ENCODE data around the gene UMOD.

The UMOD gene

DNA sequence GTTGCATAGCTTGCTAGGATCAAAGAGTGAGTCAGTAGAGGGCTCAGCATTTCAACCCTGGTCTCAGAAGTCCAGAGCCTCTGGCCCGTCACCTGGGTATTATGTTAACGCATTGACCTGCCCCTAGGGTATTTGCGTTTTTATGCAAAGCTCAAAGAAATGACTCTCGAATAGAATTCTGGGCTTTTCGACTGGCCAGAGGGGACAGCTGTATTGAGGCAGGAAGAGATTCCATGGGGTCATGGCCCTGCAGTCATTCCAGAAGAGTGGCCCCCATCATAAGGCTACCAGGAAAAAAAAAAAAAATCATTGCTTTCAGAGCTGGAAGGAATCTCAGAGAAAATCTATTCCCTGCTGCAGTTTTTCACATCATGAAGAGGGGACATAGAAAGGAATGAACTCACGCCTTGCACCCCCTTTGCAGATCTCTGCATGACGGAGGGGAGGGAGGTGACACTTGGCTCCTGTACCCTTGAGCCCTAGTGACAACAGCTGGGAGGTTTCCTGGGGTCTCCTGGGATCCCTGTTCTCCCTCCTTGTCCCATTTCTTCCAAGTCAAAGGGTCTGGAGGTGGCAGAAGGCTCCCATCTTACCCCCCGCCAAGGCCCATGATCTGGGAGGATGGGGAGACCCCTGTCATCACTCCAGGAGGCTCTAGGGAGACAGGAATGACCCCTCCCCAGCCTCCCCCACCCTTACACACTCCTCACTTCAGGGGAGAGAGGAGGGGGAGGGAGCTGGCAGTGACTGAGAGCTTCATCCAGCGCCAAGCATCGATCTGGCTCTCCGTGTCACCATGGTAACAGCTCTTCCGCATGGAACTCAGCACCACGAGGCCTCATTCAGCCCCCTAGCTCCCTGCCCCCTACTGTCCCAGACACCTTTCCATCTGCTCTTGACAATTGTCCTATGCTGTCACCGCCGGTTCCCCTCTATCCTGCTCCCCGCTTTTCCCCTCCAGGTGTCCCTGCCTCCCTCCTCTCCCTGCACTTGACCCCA lies 61.0 kb downstream of the UMOD start:
- DNase-seq = no peak

DNA sequence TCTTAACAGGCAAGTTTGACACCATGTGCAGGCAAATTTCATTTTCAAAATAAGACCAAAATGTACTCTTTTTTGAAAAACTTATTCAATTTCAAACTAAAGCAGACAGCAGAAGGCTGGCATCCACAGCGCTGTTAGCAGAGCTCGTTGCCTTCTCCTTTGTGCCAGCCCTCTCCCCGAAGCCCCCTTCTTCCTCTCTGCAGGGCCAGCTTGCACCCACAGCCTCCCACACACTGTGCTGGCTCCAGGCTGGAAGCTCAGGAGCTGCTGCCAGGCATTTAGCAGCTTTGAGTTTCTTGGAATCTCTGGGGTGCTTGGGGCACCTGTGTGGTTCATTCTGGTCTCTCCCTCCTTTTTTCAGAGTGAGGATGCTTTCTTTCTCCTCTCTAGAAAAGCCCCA lies 62.9 kb downstream of the UMOD start:
- no peak for DNase-seq

- DNase-seq = no peak
These were observed 66.5 kb downstream of the UMOD start for GRCh38 chr16:20285993-20286499.
